Activated T-cell treated with anti-CD3 and anti-CD28 coated beads, Interleukin-2, amount 50 U/mL, for 72 hours (primary cell): ENCODE results near the gene MAP3K19. TPM values are rescaled to one million over a fixed set of nuclear protein-coding genes. Genes with fewer than 3 reads are reported as not detected.

Source experiments
- ATAC-seq, 2 donors: fragments of 150-1000 bp; cut with Tn5 transposase; replicated peaks in 1 of 2; 2 replicates each; pipeline ENCODE4 v1.10.0; 2021; ENCODE audit warnings: moderate library complexity in 2 of 2, mild to moderate bottlenecking in 1 of 2
- DNase-seq, 2 donors: peaks; one replicate each; pipeline ENCODE4 v3.0.0; 2021 to 2022; ENCODE audit warnings: mixed read lengths in 1 of 2
- H3K27ac Mint-ChIP-seq: one replicate; pipeline ENCODE4 v1.8.0; 2022; ENCODE audit warnings: mild to moderate bottlenecking, moderate library complexity, mixed read lengths
- H3K27me3 Mint-ChIP-seq: one replicate; pipeline ENCODE4 v1.8.0; 2022; ENCODE audit warnings: low read depth, mixed read lengths
- H3K36me3 Mint-ChIP-seq, 2 donors: one replicate each; pipeline ENCODE4 v1.8.0; 2022; ENCODE audit warnings: mixed read lengths in 2 of 2, mild to moderate bottlenecking in 1 of 2; ENCODE audit not compliant: insufficient read depth in 2 of 2
- H3K4me1 Mint-ChIP-seq: one replicate; pipeline ENCODE4 v1.8.0; 2022; ENCODE audit warnings: low read depth, mixed read lengths
- H3K4me3 Mint-ChIP-seq, 2 donors: one replicate each; pipeline ENCODE4 v1.8.0; 2022; ENCODE audit warnings: mild to moderate bottlenecking in 2 of 2, mixed read lengths in 2 of 2, moderate library complexity in 2 of 2
- H3K9me3 Mint-ChIP-seq, 2 donors: one replicate each; pipeline ENCODE4 v1.8.0; 2022; ENCODE audit warnings: mixed read lengths in 2 of 2
- total RNA-seq, 2 donors: library from RNA; stranded (reverse); gene quantifications; one replicate each; pipeline ENCODE4 v1.2.3, GENCODE V29; 2022

MAP3K19 gene
- total RNA-seq, 2 donors from 2014 or later, result not detected

GRCh38 chr2:135072125-135072997 lies 25.1 kb upstream of the MAP3K19 start:
- no peak overlapping the region for H3K27ac Mint-ChIP-seq

GRCh38 chr2:135066710-135067109 lies 19.5 kb upstream of the MAP3K19 start:
- Mint-ChIP-seq H3K27me3 (no peaks in the 10 kb centered on the region), H3K4me1 (peaks cover 34% of the 10 kb centered on the region), H3K4me3 (no peak overlapping the region), H3K36me3 (peaks cover 17 to 51% of the 10 kb centered on the region in 2 donors), H3K9me3 (peaks cover 0 to under 1% of the 10 kb centered on the region in 2 donors), H3K27ac (peak overlapping the region; percentile 63)
- no peak for ATAC-seq
- no peak for DNase-seq

More at GRCh38 chr2:135072125-135072997, 25.1 kb upstream of the MAP3K19 start:
- peaks cover 9 to 10% of the 10 kb centered on the region in 2 donors for H3K9me3 Mint-ChIP-seq
- peaks cover 20% of the 10 kb centered on the region for H3K4me1 Mint-ChIP-seq
- H3K36me3 Mint-ChIP-seq, result peaks cover 21 to 43% of the 10 kb centered on the region in 2 donors
- ATAC-seq (no peak), DNase-seq (no peak)
- no peak overlapping the region for H3K4me3 Mint-ChIP-seq
- no peaks in the 10 kb centered on the region for H3K27me3 Mint-ChIP-seq

GRCh38 chr2:135064149-135064548 lies 16.9 kb upstream of the MAP3K19 start:
- peak overlapping the region in 1 of 2 donors; percentile 0 for H3K4me3 Mint-ChIP-seq
- no peaks in the 10 kb centered on the region for H3K9me3 Mint-ChIP-seq
- peak overlapping the region; percentile 66 for H3K27ac Mint-ChIP-seq

GRCh38 chr2:135063210-135063609 lies 16.0 kb upstream of the MAP3K19 start:
- DNase-seq (no peak), ATAC-seq (no peak)
- H3K4me3 Mint-ChIP-seq, result no peak overlapping the region
- H3K27ac Mint-ChIP-seq, result no peak overlapping the region
- no peaks in the 10 kb centered on the region for H3K27me3 Mint-ChIP-seq
- peaks cover 11 to 52% of the 10 kb centered on the region in 2 donors for H3K36me3 Mint-ChIP-seq
- no peaks in the 10 kb centered on the region for H3K9me3 Mint-ChIP-seq
- peaks cover 34% of the 10 kb centered on the region for H3K4me1 Mint-ChIP-seq

More at GRCh38 chr2:135064149-135064548, 16.9 kb upstream of the MAP3K19 start:
- Mint-ChIP-seq H3K36me3 (peaks cover 9 to 49% of the 10 kb centered on the region in 2 donors), H3K4me1 (peaks cover 34% of the 10 kb centered on the region), H3K27me3 (no peaks in the 10 kb centered on the region)
- DNase-seq, result no peak
- ATAC-seq, result no peak

- Mint-ChIP-seq H3K4me1 (peaks cover 67% of the 10 kb centered on the region), H3K9me3 (no peaks in the 10 kb centered on the region)
Measured at GRCh38 chr2:135059577-135059976, 12.3 kb upstream of the MAP3K19 start.

GRCh38 chr2:135056790-135057189 lies 9.5 kb upstream of the MAP3K19 start:
- DNase-seq, result no peak
- H3K4me3 Mint-ChIP-seq, result peak overlapping the region; percentile 70 to 84
- H3K27me3 Mint-ChIP-seq, result no peaks in the 10 kb centered on the region
- H3K36me3 Mint-ChIP-seq, result peaks cover 16 to 31% of the 10 kb centered on the region in 2 donors
- H3K9me3 Mint-ChIP-seq, result no peaks in the 10 kb centered on the region
- peaks cover 67% of the 10 kb centered on the region for H3K4me1 Mint-ChIP-seq
- H3K27ac Mint-ChIP-seq, result peak overlapping the region; percentile 98
- ATAC-seq, result no peak

More at GRCh38 chr2:135059577-135059976, 12.3 kb upstream of the MAP3K19 start:
- ATAC-seq, result no peak
- H3K27me3 Mint-ChIP-seq, result no peaks in the 10 kb centered on the region
- DNase-seq, result no peak
- no peak overlapping the region for H3K27ac Mint-ChIP-seq
- H3K36me3 Mint-ChIP-seq, result peaks cover 13 to 51% of the 10 kb centered on the region in 2 donors
- no peak overlapping the region for H3K4me3 Mint-ChIP-seq

- ATAC-seq, result no peak
- H3K36me3 Mint-ChIP-seq, result peaks cover 15 to 22% of the 10 kb centered on the region in 2 donors
- no peaks in the 10 kb centered on the region for H3K27me3 Mint-ChIP-seq
- no peaks in the 10 kb centered on the region for H3K9me3 Mint-ChIP-seq
- peaks cover 72% of the 10 kb centered on the region for H3K4me1 Mint-ChIP-seq
- no peak for DNase-seq
- H3K4me3 Mint-ChIP-seq, result peak overlapping the region; percentile 71 to 97
- peak overlapping the region; percentile 56 for H3K27ac Mint-ChIP-seq
Measured at GRCh38 chr2:135055182-135055786, 8.0 kb upstream of the MAP3K19 start.

GRCh38 chr2:135052997-135053474 lies 5.8 kb upstream of the MAP3K19 start:
- Mint-ChIP-seq H3K27me3 (no peaks in the 10 kb centered on the region), H3K4me3 (peak overlapping the region; percentile 92 to 97), H3K27ac (peak overlapping the region; percentile 100), H3K36me3 (peaks cover 12% of the 10 kb centered on the region in 2 donors), H3K9me3 (no peaks in the 10 kb centered on the region), H3K4me1 (peaks cover 58% of the 10 kb centered on the region)
- ATAC-seq, result peak; percentile 55 to 56
- peak; percentile 46 to 60 for DNase-seq

- Mint-ChIP-seq H3K9me3 (no peaks in the 10 kb centered on the region), H3K27ac (peak within 1 kb of the TSS; percentile 100), H3K27me3 (no peaks in the 10 kb centered on the region), H3K36me3 (peaks cover 12% of the 10 kb centered on the region in 2 donors), H3K4me1 (peaks cover 50% of the 10 kb centered on the region), H3K4me3 (peak within 1 kb of the TSS; percentile 92 to 97)
- ATAC-seq, result peak; percentile 81 to 86
- peak; percentile 96 to 97 for DNase-seq
Measured at GRCh38 chr2:135052042-135052876, 5.0 kb upstream of the MAP3K19 start, which contains the start of gene RAB3GAP1. TSS of gene RAB3GAP1 (plus strand) at chr2:135052292. CDS start at chr2:135052308, 16 bp downstream.

- Mint-ChIP-seq H3K27ac (peak overlapping the region; percentile 87), H3K36me3 (peaks cover 3 to 8% of the 10 kb centered on the region in 2 donors), H3K4me1 (peaks cover 35% of the 10 kb centered on the region), H3K27me3 (no peaks in the 10 kb centered on the region), H3K9me3 (no peaks in the 10 kb centered on the region), H3K4me3 (peak overlapping the region; percentile 70 to 92)
- ATAC-seq, result no peak
- no peak for DNase-seq
Measured at GRCh38 chr2:135050684-135051083, 3.4 kb upstream of the MAP3K19 start.

- H3K4me3 Mint-ChIP-seq, result peak overlapping the region in 1 of 2 donors; percentile 70
- DNase-seq, result no peak
Measured at GRCh38 chr2:135050132-135050531, 2.9 kb upstream of the MAP3K19 start.

GRCh38 chr2:135048122-135048521 lies 875 bp upstream of the MAP3K19 start:
- peaks cover 11% of the 10 kb centered on the region for H3K4me1 Mint-ChIP-seq
- no peaks in the 10 kb centered on the region for H3K36me3 Mint-ChIP-seq
- H3K27me3 Mint-ChIP-seq, result peaks cover 7% of the 10 kb centered on the region
- no peaks in the 10 kb centered on the region for H3K9me3 Mint-ChIP-seq
- no peak for ATAC-seq
- no peak overlapping the region for H3K4me3 Mint-ChIP-seq
- DNase-seq, result no peak
- H3K27ac Mint-ChIP-seq, result no peak overlapping the region

More at GRCh38 chr2:135050132-135050531, 2.9 kb upstream of the MAP3K19 start:
- peaks cover 2% of the 10 kb centered on the region for H3K27me3 Mint-ChIP-seq
- H3K27ac Mint-ChIP-seq, result no peak overlapping the region
- peaks cover 31% of the 10 kb centered on the region for H3K4me1 Mint-ChIP-seq
- peaks cover 3 to 8% of the 10 kb centered on the region in 2 donors for H3K36me3 Mint-ChIP-seq
- no peaks in the 10 kb centered on the region for H3K9me3 Mint-ChIP-seq
- ATAC-seq, result no peak
